ENCODE measurements around the gene SHF. TPM values are rescaled to one million over a fixed set of nuclear protein-coding genes. Genes with fewer than 3 reads are reported as not detected.

Gene SHF
- total and polyA plus RNA-seq, 2 of the 4 experiments (the other 2 are of a cell fraction) = 1.8 to 3.5 TPM

GRCh38 chr15:45197512-45197911 is 9.7 kb upstream of the SHF start:
- 0 out of 2 replicates have a peak, but pooled peaks cover 6% of the 10 kb centered on the region for H3K9me1 ChIP-seq (ENCODE audit: insufficient read depth, low read length)
- H3K14ac ChIP-seq (replicated peaks; ENCODE audit: low read depth, low read length) = no peak overlapping the region
- H3K4me2 ChIP-seq (ENCODE audit: low read depth, low read length) = no peak overlapping the region; the same call in 1 of the 2 replicates
- H2BK15ac ChIP-seq (ENCODE audit: low read depth, low read length) = no peak overlapping the region
- H3K36me3 ChIP-seq (ENCODE audit: control insufficient read depth, insufficient read depth, low read length) = no peaks in the 10 kb centered on the region
- peaks cover 3% of the 10 kb centered on the region; the same call in 1 of the 2 replicates for H3K27me3 ChIP-seq (ENCODE audit: control insufficient read depth, insufficient read depth, low read length)
- H2AFZ ChIP-seq (replicated peaks; ENCODE audit: low read length, poor library complexity) = no peak overlapping the region
- DNase-seq (no peak), ATAC-seq (ENCODE audit: low read depth) (no peak)
- no peaks in the 10 kb centered on the region for H3K79me1 ChIP-seq (ENCODE audit: low read depth in 1 of 2, low read length in 2 of 2)
- no CpG with 5 or more reads among the region's 3 CpGs for WGBS, 2 experiments (ENCODE audit: extremely low coverage in 2 of 2, insufficient read length in 1 of 2)
- ChIA-PET CTCF (interaction anchor here (1.0 to 1.4 kb wide), 3 partner anchors 17 to 40 kb away, joined by 3 to 7 read pairs (median 4); no protein-coding TSS in a partner anchor), POLR2A (ENCODE audit: unreplicated experiment) (interaction anchor here (1.3 kb wide), 1 partner anchor 10 kb away, joined by 3 read pairs; the partner anchor contains the start of gene SHF)
- dilution Hi-C loops (cut with HindIII; ENCODE audit: low sequenced_read_pairs, unreplicated experiment) (no loop called here), intact Hi-C loops (cut with micrococcal nuclease) (no loop called here), in situ Hi-C loops (cut with MboI; ENCODE audit: low sequenced_read_pairs) (loop anchor here (25.0 kb wide), 1 partner anchor 415 kb away; no protein-coding TSS in a partner anchor)
- H2AK5ac ChIP-seq (ENCODE audit: low read depth, low read length) = no peak overlapping the region
- H3K27ac ChIP-seq (ENCODE audit: insufficient read depth, low read length) = no peak overlapping the region
- peaks cover 2% of the 10 kb centered on the region; the same call in 1 of the 2 replicates for H3K4me1 ChIP-seq (ENCODE audit: control insufficient read depth, insufficient read depth, low read length)
- H4K5ac ChIP-seq (ENCODE audit: low read depth, low read length) = no peak overlapping the region
- no peak overlapping the region for H3K4ac ChIP-seq (ENCODE audit: low read depth, low read length)
- no peak overlapping the region for H3K56ac ChIP-seq (ENCODE audit: extremely low read depth, insufficient read depth, low read length)
- H3K9me3 ChIP-seq (ENCODE audit: control insufficient read depth, insufficient read depth, low read length) = no peaks in the 10 kb centered on the region
- no peak for TF ChIP-seq POLR2A (IDR thresholded peaks at IDR 0.05; ENCODE audit: low read depth, low read length)
- no peak for TF ChIP-seq MAZ (IDR thresholded peaks at IDR 0.05; ENCODE audit: borderline replicate concordance, low read depth, low read length)
- TF ChIP-seq RAD21 (IDR thresholded peaks at IDR 0.05; ENCODE audit: low read length) = no peak
- no peaks in the 10 kb centered on the region for H4K20me1 ChIP-seq (ENCODE audit: insufficient read depth, low read length)
- H3K18ac ChIP-seq (ENCODE audit: low read depth, low read length) = no peak overlapping the region
- no peak overlapping the region for H2BK5ac ChIP-seq (ENCODE audit: low read depth, low read length, poor library complexity, severe bottlenecking)
- no TSS peak for BruUV-seq (replicated peaks)
- no peak overlapping the region for H3K4me3 ChIP-seq (ENCODE audit: insufficient read depth, low read depth, low read length)
- no peak overlapping the region for H4K8ac ChIP-seq (ENCODE audit: low read depth in 2 of 2, low read length in 2 of 2)
- no peak overlapping the region for H3K9ac ChIP-seq (ENCODE audit: low read depth, low read length)
- no peak overlapping the region for H3K23ac ChIP-seq (ENCODE audit: low read depth, low read length)
- H2AK9ac ChIP-seq (replicated peaks; ENCODE audit: low read depth, low read length, poor library complexity) = no peak overlapping the region
- H2BK20ac ChIP-seq (ENCODE audit: low read depth, low read length) = no peak overlapping the region
- no peak overlapping the region for H4K91ac ChIP-seq (ENCODE audit: insufficient read depth, low read depth, low read length)
- H2BK120ac ChIP-seq (ENCODE audit: low read depth, low read length) = no peak overlapping the region
